Parathyroid adenoma (tissue), 2 donors: ENCODE data around the gene CRLF1.

Source experiments
- H2AFZ ChIP-seq: fragments of 300-600 bp; sonication (generic); one replicate; pipeline ENCODE4 v1.7.0; 2017; ENCODE audit warnings: antibody characterized with exemption, mild to moderate bottlenecking
- H3K27ac ChIP-seq: fragments of 300-600 bp; sonication (generic); one replicate; pipeline ENCODE4 v1.7.0; 2017
- H3K27me3 ChIP-seq: fragments of 300-600 bp; sonication (generic); one replicate; pipeline ENCODE4 v1.7.0; 2017; ENCODE audit warnings: low read length; ENCODE audit not compliant: control insufficient read depth, insufficient read depth
- H3K36me3 ChIP-seq: fragments of 300-600 bp; sonication (generic); one replicate; pipeline ENCODE4 v1.7.0; 2017; ENCODE audit warnings: low read length; ENCODE audit not compliant: control insufficient read depth, insufficient read depth
- H3K4me1 ChIP-seq: fragments of 300-600 bp; sonication (generic); one replicate; pipeline ENCODE4 v1.7.0; 2017; ENCODE audit warnings: control low read depth
- H3K4me2 ChIP-seq: fragments of 300-600 bp; sonication (generic); one replicate; pipeline ENCODE4 v1.7.0; 2017; ENCODE audit warnings: low read length
- H3K4me3 ChIP-seq: fragments of 300-600 bp; sonication (generic); one replicate; pipeline ENCODE4 v1.7.0; 2017; ENCODE audit warnings: low read depth, low read length
- H3K79me2 ChIP-seq: fragments of 300-600 bp; sonication (generic); one replicate; pipeline ENCODE4 v1.7.0; 2017; ENCODE audit warnings: control low read depth
- H3K9ac ChIP-seq: fragments of 300-600 bp; sonication (generic); one replicate; pipeline ENCODE4 v1.7.0; 2017; ENCODE audit warnings: mild to moderate bottlenecking
- H3K9me3 ChIP-seq: fragments of 300-600 bp; sonication (generic); one replicate; pipeline ENCODE4 v1.7.0; 2017; ENCODE audit warnings: low read length; ENCODE audit not compliant: control insufficient read depth
- CTCF ChIP-seq: fragments of 300-600 bp; sonication (generic); IDR thresholded peaks from one replicate; pipeline ENCODE4 v1.7.0; 2017; ENCODE audit warnings: antibody characterized with exemption, mild to moderate bottlenecking
- donor health status: primary hyperparathyroidism.

Gene CRLF1

GRCh38 chr19:18543814-18544475 lies 62.7 kb downstream of the CRLF1 start:
- Histone ChIP-seq H2AFZ (peak overlapping the region; percentile 87), H3K9me3 (no peaks in the 10 kb centered on the region), H3K4me1 (peaks cover 4% of the 10 kb centered on the region), H3K4me2 (peak overlapping the region; percentile 73), H3K79me2 (peaks cover 2% of the 10 kb centered on the region), H3K36me3 (no peaks in the 10 kb centered on the region), H3K27me3 (no peaks in the 10 kb centered on the region), H3K27ac (no peak overlapping the region), H3K9ac (no peak overlapping the region), H3K4me3 (peak overlapping the region; percentile 48)
- TF ChIP-seq CTCF: no peak
